IPS-NIHi11 (cell line): Measurements from ENCODE around the gene CPT2.
"Not testable (repeated sequence)": the region's sequence is repeated elsewhere in the genome, so short reads cannot be mapped to it uniquely, and the experiment has no call there.

ENCODE experiments used
- DNase-seq: peaks from one replicate; pipeline ENCODE4 v3.0.0; 2012; ENCODE audit warnings: mixed read lengths, low spot score

CPT2 gene

DNA sequence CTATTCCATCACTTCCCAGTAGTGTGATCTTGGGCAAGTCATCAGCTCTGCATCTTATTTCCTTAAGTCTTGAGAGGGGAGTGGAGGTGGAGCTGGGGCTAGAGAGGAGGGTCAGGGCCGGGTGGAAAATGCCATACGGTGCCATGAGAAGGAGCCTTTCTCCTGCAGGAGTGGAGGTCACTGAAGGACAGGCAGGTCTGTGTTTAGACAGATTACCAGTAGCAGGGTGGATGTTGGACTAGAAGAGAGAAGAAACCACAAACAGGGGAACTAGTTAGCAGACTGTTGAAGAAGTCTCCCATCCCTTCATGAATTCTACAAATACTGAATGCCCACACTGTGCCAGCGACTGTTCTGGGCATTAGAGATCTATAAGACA, 13.9 kb upstream of the CPT2 start:
- no peak for DNase-seq

DNA sequence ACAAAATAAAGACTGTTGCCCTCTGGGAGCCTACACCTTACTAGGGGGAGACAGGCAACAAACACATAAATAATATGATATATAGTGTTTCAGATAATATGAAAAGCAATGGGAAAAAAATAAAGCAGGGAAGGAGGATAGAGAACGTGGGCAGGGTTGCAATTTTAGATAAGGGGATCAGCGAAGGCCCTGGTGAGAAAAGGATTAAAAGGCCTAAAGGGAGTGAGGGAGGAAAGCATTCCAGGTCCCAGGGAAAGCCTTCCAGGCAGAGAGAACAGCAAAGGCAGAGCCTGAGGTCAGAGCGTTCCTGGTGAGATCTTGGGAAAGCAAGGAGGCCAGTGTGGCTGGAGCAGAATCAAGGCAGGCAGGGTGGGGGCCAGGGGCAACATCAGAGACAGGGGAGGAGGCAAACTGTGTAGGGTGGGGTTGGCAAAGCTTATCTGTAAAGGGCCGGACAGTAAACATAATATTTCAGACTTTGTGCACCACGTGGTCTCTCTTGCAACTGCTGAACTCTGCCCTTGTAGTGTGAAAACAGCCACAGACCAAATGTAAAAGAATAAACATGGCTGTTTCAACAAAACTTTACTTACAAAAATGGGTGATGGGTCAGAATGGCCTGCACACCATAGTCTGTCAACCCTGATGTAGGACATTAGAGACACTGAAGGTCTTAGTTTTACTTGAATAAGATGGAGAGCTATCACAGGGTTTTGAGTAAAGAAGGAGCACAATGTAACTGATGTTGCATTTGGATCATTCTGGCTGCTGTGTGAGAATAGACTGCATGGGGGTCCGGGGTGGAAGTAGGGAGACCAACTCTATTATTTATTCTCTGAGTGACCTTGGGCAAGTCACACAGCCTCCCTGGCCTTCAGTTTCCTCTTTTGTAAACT, 13.3 kb upstream of the CPT2 start:
- no peak for DNase-seq

GRCh38 chr1:53185955-53186297, 10.7 kb upstream of the CPT2 start:
- not testable (repeated sequence) for DNase-seq

DNA sequence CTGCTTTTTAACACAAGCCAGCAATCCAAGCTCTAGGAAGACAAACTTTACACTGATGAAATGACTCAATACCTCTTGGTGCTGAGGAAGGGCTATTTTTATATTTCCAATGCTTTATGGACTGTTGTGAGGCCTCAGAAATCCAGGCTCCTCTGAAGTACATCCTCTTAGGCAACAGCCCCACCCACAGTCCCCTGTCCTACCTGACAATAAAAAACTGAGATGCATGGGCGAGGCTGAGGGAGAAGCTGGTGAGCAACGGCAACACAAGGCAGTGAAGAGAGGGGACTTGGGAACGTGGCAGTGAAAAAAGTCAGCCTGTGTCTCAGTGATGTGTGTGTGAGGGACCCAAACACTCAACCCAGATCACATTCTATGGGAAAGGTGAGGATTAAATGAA, 10.1 kb upstream of the CPT2 start:
- no peak for DNase-seq

DNA sequence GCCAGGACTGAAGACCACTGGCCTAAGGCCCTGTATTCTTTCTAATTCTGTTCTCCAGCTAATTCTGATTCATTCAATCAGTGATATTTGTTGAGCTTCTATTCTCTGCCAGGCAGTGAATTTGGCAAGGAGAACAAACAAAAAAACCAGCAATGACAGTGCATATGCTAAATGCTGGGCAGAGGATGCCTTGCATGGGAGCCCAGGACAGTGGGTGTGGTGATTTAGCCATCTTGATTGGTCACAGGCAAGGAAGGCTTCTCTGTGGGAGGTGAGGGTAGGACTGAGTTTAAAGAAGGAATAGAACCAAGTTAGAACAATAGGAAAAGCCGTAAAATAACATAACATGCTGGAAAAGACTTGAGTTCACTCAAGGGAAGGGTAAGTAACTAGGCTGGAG, 9.2 kb upstream of the CPT2 start:
- no peak for DNase-seq

GRCh38 chr1:53188099-53188498, 8.5 kb upstream of the CPT2 start:
- DNase-seq, result no peak

DNA sequence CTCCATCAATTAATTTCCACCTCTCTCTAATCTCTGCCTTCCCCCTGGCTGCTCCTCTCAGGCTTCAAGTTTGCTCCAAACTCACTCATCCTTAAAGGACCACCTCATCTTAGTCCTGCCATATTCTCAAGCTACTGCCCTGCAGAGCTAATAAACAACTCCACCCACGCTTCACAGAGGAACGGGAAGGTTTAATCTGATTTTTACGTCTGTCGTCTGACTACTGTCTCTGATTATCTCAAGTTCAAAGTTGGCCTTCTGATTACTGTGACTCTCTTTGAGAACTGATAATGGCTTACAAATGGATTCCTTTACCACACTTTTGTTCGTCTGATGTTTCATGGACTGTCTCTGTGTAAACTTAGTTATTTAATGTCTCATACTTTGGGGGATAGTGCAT, 7.6 kb upstream of the CPT2 start:
- DNase-seq, result no peak

GRCh38 chr1:53190210-53190611, 6.4 kb upstream of the CPT2 start:
- DNase-seq, result no peak

GRCh38 chr1:53195246-53196016, 1.2 kb upstream of the CPT2 start:
- DNase-seq, result no peak

GRCh38 chr1:53196017-53196484, 573 bp upstream of the CPT2 start:
- no peak for DNase-seq

DNA sequence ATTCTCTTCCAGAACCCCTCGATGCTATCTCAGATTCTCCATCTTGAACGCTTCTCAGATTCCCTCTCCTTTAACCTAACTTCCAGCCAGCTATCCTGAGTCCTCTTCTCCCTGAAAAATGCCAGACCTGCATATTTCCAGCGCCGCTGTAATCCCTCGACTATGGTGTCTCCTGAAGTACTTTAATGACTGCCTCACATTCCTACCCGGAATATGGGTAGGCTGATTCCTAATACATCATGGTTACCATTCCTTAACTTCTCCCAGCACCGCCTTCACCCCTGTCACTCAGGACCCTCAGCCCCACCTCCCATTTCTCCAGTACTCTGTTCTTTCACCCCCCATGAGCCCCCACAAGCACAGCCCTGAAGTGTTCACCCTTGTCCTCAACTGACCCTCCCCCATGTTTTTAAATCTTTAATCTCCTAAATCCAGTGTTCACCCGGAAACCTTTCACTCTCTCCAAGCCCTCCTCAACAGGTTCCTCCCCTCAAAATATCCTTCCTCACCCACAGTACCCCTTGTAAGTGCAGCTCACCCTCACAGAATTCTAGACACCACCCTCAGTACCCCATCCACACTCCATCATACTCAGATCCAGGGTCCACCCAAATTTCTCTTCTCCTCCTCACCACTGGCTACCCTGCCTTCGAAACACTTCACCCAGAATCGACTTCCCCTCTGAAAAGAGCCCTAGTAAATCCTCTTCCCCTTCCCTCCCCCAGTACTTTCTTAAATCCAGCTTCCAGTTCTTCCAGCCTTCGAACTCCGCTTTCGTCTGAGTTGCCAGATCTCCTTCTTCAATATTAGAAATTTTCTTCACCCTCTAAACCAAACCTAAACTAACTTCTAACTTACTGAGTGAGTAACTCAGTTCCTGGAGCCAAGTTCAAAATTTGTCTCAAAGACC, 922 bp downstream of the CPT2 start:
- peak; percentile 38 for DNase-seq

DNA sequence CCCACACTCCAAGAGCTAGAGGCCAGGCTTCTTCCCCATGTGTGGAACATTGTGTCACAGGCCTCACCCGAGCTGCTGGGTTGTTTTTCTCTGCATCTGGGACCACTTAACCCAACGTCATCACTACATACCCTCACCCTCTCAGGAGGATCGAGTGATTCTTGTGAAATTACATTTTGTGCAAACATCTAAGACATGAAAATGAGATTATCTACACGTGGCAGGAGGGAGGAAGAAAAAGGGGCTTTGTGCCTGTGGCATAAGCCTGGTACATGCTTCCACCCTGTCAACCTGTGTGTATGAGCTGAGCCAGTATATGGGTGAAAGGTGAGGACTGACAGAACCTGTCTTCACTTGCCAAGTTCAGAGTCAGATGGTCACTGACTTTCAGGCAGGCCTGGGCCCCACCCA, 1.6 kb downstream of the CPT2 start:
- DNase-seq, result no peak

DNA sequence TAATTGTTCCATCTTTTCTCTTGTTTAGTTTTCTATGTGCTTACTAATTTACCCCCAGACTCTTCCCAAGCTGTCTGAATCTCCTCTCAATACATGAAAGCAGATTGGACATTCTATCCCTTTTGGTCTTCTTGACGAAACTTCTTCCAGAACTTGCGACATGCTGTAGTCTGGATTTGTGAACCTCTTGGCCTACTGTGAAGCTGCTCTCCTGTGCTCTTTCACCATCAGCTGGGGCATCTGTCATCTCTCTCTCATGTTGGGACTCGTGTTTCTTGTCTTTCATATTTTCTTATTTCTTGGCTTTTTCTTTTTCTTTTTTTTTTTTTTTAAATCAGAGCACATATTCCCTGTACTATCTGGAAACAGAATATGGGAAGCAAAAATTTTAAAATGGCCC, 6.8 kb downstream of the CPT2 start:
- no peak for DNase-seq

DNA sequence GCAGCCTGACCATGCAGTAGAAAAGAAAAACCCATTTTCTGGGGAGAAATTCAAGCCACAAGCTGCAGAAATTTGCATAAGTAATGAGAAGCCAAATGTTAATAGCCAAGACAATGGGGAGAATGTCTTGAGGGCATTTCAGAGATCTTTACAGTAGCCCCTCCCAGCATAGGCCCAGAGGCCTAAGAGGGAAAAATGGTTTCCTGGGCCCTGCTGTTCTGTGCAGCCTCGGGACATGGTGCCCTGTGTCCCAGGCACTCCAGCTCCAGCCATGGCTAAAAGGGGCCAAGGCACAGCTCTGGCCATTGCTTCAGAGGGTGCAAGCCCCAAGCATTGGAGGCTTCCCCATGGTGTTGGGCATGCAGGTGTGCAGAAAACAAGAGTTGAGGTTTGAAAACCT, 8.9 kb downstream of the CPT2 start:
- DNase-seq, result not testable (repeated sequence)

- DNase-seq, result not testable (repeated sequence)
Measured at GRCh38 chr1:53206083-53206685, 9.6 kb downstream of the CPT2 start.

- DNase-seq, result no peak
Measured at GRCh38 chr1:53206735-53207379, 10.2 kb downstream of the CPT2 start.

- DNase-seq, result no peak
Measured at GRCh38 chr1:53207726-53208125, 11.1 kb downstream of the CPT2 start.

GRCh38 chr1:53210352-53210751, 13.7 kb downstream of the CPT2 start:
- no peak for DNase-seq

- no peak for DNase-seq
Measured at GRCh38 chr1:53210954-53211353, 14.3 kb downstream of the CPT2 start.

- DNase-seq, result no peak
Measured at GRCh38 chr1:53214376-53214940, 17.8 kb downstream of the CPT2 start.

DNA sequence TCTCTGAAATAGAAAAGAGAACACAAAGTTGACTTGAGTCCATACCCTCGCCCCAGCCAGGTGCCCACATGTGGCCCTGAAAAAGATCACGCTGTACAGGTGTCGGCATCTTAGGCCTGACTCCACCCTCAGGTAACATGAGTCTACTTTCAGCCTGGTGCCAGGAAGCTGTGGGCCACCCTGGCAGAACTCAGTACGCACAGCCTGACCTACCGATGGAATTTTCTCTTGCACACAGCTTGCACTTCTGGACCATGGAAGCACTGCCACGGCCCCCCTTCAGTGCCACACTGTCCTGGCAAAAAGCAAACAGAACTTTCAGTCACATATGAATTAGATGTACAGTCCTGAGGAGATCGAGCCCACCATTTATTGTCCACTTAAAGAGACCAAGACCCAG, 21.6 kb downstream of the CPT2 start:
- no peak for DNase-seq
